ENCODE data around the gene TMIE. TPM values are rescaled to one million over a fixed set of nuclear protein-coding genes. Genes with fewer than 3 reads are reported as not detected.

The TMIE gene
- total and polyA plus RNA-seq, 2 of the 4 experiments (the other 2 are of a cell fraction) = 0.12 TPM; not detected in 1

DNA sequence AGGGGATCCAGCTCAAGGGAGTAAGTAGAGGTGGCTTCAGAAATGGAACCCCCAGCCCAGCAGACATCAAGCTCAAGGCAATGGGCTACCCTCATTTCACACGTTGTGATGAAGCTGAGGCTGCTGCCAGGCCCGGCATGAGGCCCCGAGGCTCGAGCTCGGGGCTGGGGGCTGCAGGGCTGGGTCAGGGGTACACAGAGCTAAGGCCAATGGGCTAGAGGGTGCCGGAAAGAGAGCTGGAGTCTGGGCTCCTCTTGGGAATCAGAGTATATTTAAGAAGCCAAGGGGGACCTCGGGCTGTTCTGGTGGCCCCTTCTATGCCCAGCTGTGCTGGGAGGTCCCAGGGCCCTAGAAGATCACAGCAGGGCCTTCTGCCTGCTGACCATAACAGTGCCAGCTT is 9.0 kb downstream of the TMIE start:
- no CpG with 5 or more reads among the region's 7 CpGs for WGBS, 2 experiments (ENCODE audit: extremely low coverage in 2 of 2, insufficient read length in 1 of 2)
- POLR2A ChIA-PET (ENCODE audit: unreplicated experiment) = no interaction called here

More for the DNA sequence above, 9.0 kb downstream of the TMIE start:
- Histone ChIP-seq H4K5ac (ENCODE audit: low read depth, low read length) (no peak overlapping the region), H3K4me3 (ENCODE audit: insufficient read depth, low read depth, low read length) (no peak overlapping the region), H4K8ac (ENCODE audit: low read depth in 2 of 2, low read length in 2 of 2) (no peak overlapping the region), H2BK120ac (ENCODE audit: low read depth, low read length) (no peak overlapping the region), H3K4me1 (ENCODE audit: control insufficient read depth, insufficient read depth, low read length) (peaks cover 3% of the 10 kb centered on the region; the same call in 1 of the 2 replicates), H3K4me2 (ENCODE audit: low read depth, low read length) (no peak overlapping the region), H3K9me1 (ENCODE audit: insufficient read depth, low read length) (no peaks in the 10 kb centered on the region; the same call in 1 of the 2 replicates), H2AK9ac (replicated peaks; ENCODE audit: low read depth, low read length, poor library complexity) (no peak overlapping the region), H2AK5ac (ENCODE audit: low read depth, low read length) (no peak overlapping the region), H3K27ac (ENCODE audit: insufficient read depth, low read length) (no peak overlapping the region), H2AFZ (replicated peaks; ENCODE audit: low read length, poor library complexity) (no peak overlapping the region), H3K14ac (replicated peaks; ENCODE audit: low read depth, low read length) (no peak overlapping the region), H3K56ac (ENCODE audit: extremely low read depth, insufficient read depth, low read length) (no peak overlapping the region), H3K27me3 (ENCODE audit: control insufficient read depth, insufficient read depth, low read length) (peaks cover 21% of the 10 kb centered on the region; the same call in 1 of the 2 replicates), H3K79me1 (ENCODE audit: low read depth in 1 of 2, low read length in 2 of 2) (no peaks in the 10 kb centered on the region), H3K9me3 (ENCODE audit: control insufficient read depth, insufficient read depth, low read length) (no peaks in the 10 kb centered on the region), H3K9ac (ENCODE audit: low read depth, low read length) (no peak overlapping the region), H3K4ac (ENCODE audit: low read depth, low read length) (no peak overlapping the region), H4K20me1 (ENCODE audit: insufficient read depth, low read length) (0 out of 2 replicates have a peak, but pooled peaks cover 2% of the 10 kb centered on the region), H2BK15ac (ENCODE audit: low read depth, low read length) (no peak overlapping the region), H3K36me3 (ENCODE audit: control insufficient read depth, insufficient read depth, low read length) (no peaks in the 10 kb centered on the region), H4K91ac (ENCODE audit: insufficient read depth, low read depth, low read length) (no peak overlapping the region), H2BK20ac (ENCODE audit: low read depth, low read length) (no peak overlapping the region), H3K18ac (ENCODE audit: low read depth, low read length) (no peak overlapping the region), H3K23ac (ENCODE audit: low read depth, low read length) (no peak overlapping the region), H2BK5ac (ENCODE audit: low read depth, low read length, poor library complexity, severe bottlenecking) (no peak overlapping the region)
- TF ChIP-seq ELK1 (IDR thresholded peaks at IDR 0.05; ENCODE audit: borderline replicate concordance, low read depth, low read length) (no peak), CEBPB (IDR thresholded peaks at IDR 0.05; ENCODE audit: low read depth, low read length) (no peak), MAZ (IDR thresholded peaks at IDR 0.05; ENCODE audit: borderline replicate concordance, low read depth, low read length) (no peak)
- dilution Hi-C loops (cut with HindIII; ENCODE audit: low sequenced_read_pairs, unreplicated experiment) = no loop called here
- no peak for DNase-seq
- in situ Hi-C loops (cut with MboI; ENCODE audit: low sequenced_read_pairs) = loop anchor here (25.0 kb wide), 1 partner anchor 652 kb away; no protein-coding TSS in a partner anchor
- CTCF ChIA-PET = no interaction called here
- intact Hi-C loops (cut with micrococcal nuclease) = no loop called here
- BruUV-seq (replicated peaks) = no TSS peak
- ATAC-seq (ENCODE audit: low read depth) = no peak

All from IMR-90 (cell line).